K562 (cell line): ENCODE data around the gene PARK7. TPM values are rescaled to one million over a fixed set of nuclear protein-coding genes. Genes with fewer than 3 reads are reported as not detected.

ENCODE experiments used
- ATAC-seq: fragments of 200-7000 bp; cut with Tn5 transposase; 3 replicates; pipeline ENCODE4 v1.9.1; 2020; ENCODE audit warnings: moderate library complexity
- BruUV-seq: library from RNA; stranded (reverse); fragments of 400-500 nt; replicated peaks from 2 replicates; lab custom pipeline; 2021; lab: Mats Ljungman, UMichigan
- CTCF ChIA-PET: fragments of 300-600 bp; formaldehyde crosslinking; extraction: SDS; loops from one replicate; lab custom pipeline; 2021; ENCODE audit warnings: low intra/inter-chr PET ratio; lab: Yijun Ruan, JAX
- POLR2A ChIA-PET: fragments of 300-600, 350-650 bp; sonication (Branson Sonifier 250); formaldehyde crosslinking; extraction: SDS; loops from one replicate; lab custom pipeline; 2021; ENCODE audit warnings: antibody characterized with exemption, inconsistent platforms; lab: Yijun Ruan, JAX
- DNase-seq, 4 experiments: peaks; one replicate each; pipeline versions ENCODE4 v3.0.0 to v3.0.0-alpha.2; 2011 to 2018; ENCODE audit warnings: low spot score in 3 of 4, mixed read lengths in 3 of 4; ENCODE audit errors: extremely low read depth in 1 of 4
- FAIRE-seq: peaks from 2 replicates; lab custom pipeline; 2011; peaks lifted over from hg19 to GRCh38; lab: Jason Lieb, UNC
- H2AFZ ChIP-seq: 2 replicates; pipeline ENCODE4 v1.6.0; 2011; ENCODE audit warnings: low read depth, low read length, control low read depth, inconsistent platforms
- H3K27ac ChIP-seq: fragments of 200-600 bp; 3 replicates; pipeline ENCODE4 v1.8.0; 2011; ENCODE audit warnings: low read depth, mild to moderate bottlenecking, control low read depth, inconsistent platforms, low read length, moderate library complexity, mixed read lengths; ENCODE audit errors: extremely low read depth
- H3K27me3 ChIP-seq, 2 experiments: fragments of 300-600 bp in 1 of 2; 2 replicates in 1 of 2; 3 replicates in 1 of 2; pipeline versions ENCODE4 v1.6.0 to v1.8.0; 2011; ENCODE audit warnings: inconsistent platforms in 2 of 2, low read length in 2 of 2, mild to moderate bottlenecking in 1 of 2, mixed read lengths in 1 of 2, moderate library complexity in 1 of 2; ENCODE audit not compliant: control insufficient read depth in 2 of 2, insufficient read depth in 2 of 2
- H3K36me3 ChIP-seq: fragments of 300-600 bp; 3 replicates; pipeline ENCODE4 v1.8.0; 2011; ENCODE audit warnings: mild to moderate bottlenecking, low read length, inconsistent platforms; ENCODE audit not compliant: control insufficient read depth, insufficient read depth
- H3K4me1 ChIP-seq, 2 experiments: fragments of 200-600 bp in 1 of 2; replicated peaks in 1 of 2; 2 replicates in 1 of 2; 3 replicates in 1 of 2; pipeline versions ENCODE4 v1.5.1 to v1.8.0; 2011; ENCODE audit warnings: inconsistent platforms in 2 of 2, low read length in 2 of 2, mild to moderate bottlenecking in 1 of 2, mixed read lengths in 1 of 2, moderate library complexity in 1 of 2; ENCODE audit not compliant: control insufficient read depth in 2 of 2, insufficient read depth in 2 of 2
- H3K4me2 ChIP-seq: 2 replicates; pipeline ENCODE4 v1.6.1; 2011; ENCODE audit warnings: low read length, control low read depth, inconsistent platforms, mixed read lengths; ENCODE audit not compliant: insufficient read depth
- H3K4me3 ChIP-seq: fragments of 200-600 bp; sonication (generic), shearing (Covaris generic); 2 replicates; pipeline ENCODE4 v1.5.1; 2016; ENCODE audit warnings: control low read depth, inconsistent platforms
- H3K79me2 ChIP-seq: fragments of 200-600 bp; 3 replicates; pipeline ENCODE4 v1.8.0; 2011; ENCODE audit warnings: low read length, inconsistent platforms; ENCODE audit not compliant: control insufficient read depth, insufficient read depth
- H3K9ac ChIP-seq, 2 experiments: 2 replicates each; pipeline versions ENCODE4 v1.6.0 to v1.6.1; 2011; ENCODE audit warnings: low read depth in 2 of 2, low read length in 2 of 2, control low read depth in 1 of 2, inconsistent platforms in 1 of 2, mild to moderate bottlenecking in 1 of 2, mixed read lengths in 1 of 2; ENCODE audit not compliant: insufficient read depth in 1 of 2
- H3K9me1 ChIP-seq: one replicate; pipeline ENCODE4 v1.6.0; 2011; ENCODE audit warnings: inconsistent platforms, mild to moderate bottlenecking, low read length, moderate library complexity; ENCODE audit not compliant: control insufficient read depth, insufficient read depth
- H3K9me3 ChIP-seq: replicated peaks from 2 replicates; pipeline ENCODE4 v1.5.1; 2011; ENCODE audit warnings: low read depth, low read length, inconsistent platforms; ENCODE audit not compliant: control insufficient read depth, insufficient read depth
- H4K20me1 ChIP-seq: replicated peaks from 2 replicates; pipeline ENCODE4 v1.6.1; 2011; ENCODE audit warnings: low read length, inconsistent platforms, mixed read lengths; ENCODE audit not compliant: control insufficient read depth, insufficient read depth
- BCL6 ChIP-seq: fragments of 250-450 bp; sonication (Bioruptor Pico); IDR thresholded peaks from 2 replicates; pipeline ENCODE4 v1.4.0; 2020
- BRF1 ChIP-seq: IDR thresholded peaks from 3 replicates; pipeline ENCODE4 v1.6.1; 2011; ENCODE audit warnings: borderline replicate concordance, mild to moderate bottlenecking; ENCODE audit not compliant: insufficient read length; ENCODE audit errors: extremely low read depth
- EP400 ChIP-seq: fragments of 450-650 bp; IDR thresholded peaks from 2 replicates; pipeline ENCODE4 v1.6.1; 2017; ENCODE audit warnings: antibody characterized with exemption, mild to moderate bottlenecking, moderate library complexity
- HDAC6 ChIP-seq: IDR thresholded peaks from 2 replicates; pipeline ENCODE4 v1.6.1; 2012; ENCODE audit warnings: low read depth, mild to moderate bottlenecking, control low read depth, inconsistent platforms, low read length, moderate library complexity
- KDM2B ChIP-seq: fragments of 250-450 bp; sonication (Bioruptor Pico); IDR thresholded peaks from 2 replicates; pipeline ENCODE4 v1.8.0; 2021; ENCODE audit warnings: mild to moderate bottlenecking, moderate library complexity
- MAFF ChIP-seq: IDR thresholded peaks from 2 replicates; pipeline ENCODE4 v1.6.1; 2012; ENCODE audit warnings: low read length, improper control_type of control experiment
- MECOM ChIP-seq: fragments of 250-450 bp; sonication (Bioruptor Pico); IDR thresholded peaks from 2 replicates; pipeline ENCODE4 v1.8.0; 2022; ENCODE audit warnings: inconsistent platforms
- NFE2 ChIP-seq: IDR thresholded peaks from 2 replicates; pipeline ENCODE4 v1.6.1; 2014; ENCODE audit warnings: antibody characterized with exemption, low read depth
- NFXL1 ChIP-seq: fragments of 450-650 bp; formaldehyde crosslinking; IDR thresholded peaks from 2 replicates; pipeline ENCODE4 v1.4.0; 2021; ENCODE audit warnings: mild to moderate bottlenecking
- PML ChIP-seq: IDR thresholded peaks from 2 replicates; pipeline ENCODE4 v1.6.1; 2012; ENCODE audit warnings: low read length, inconsistent platforms
- PTBP1 ChIP-seq: fragments of 200-400 bp; formaldehyde crosslinking; IDR thresholded peaks from 2 replicates; pipeline ENCODE4 v1.6.1; 2017; ENCODE audit warnings: low read depth, low read length
- RHOXF2B ChIP-seq: fragments of 250-450 bp; sonication (Bioruptor Pico); conservative IDR thresholded peaks from 2 replicates; pipeline ENCODE4 v1.5.1; 2021
- ZFP36 ChIP-seq: fragments of 150-350 bp; IDR thresholded peaks from 2 replicates; pipeline ENCODE4 v1.6.1; 2018; ENCODE audit warnings: low read length, low read depth; ENCODE audit not compliant: partially characterized antibody
- ZNF143 ChIP-seq: sonication (generic); formaldehyde crosslinking; IDR thresholded peaks from 2 replicates; pipeline ENCODE4 v1.9.0; 2022; ENCODE audit warnings: mild to moderate bottlenecking, missing genetic modification reagents
- ZNF431 ChIP-seq: sonication (generic); formaldehyde crosslinking; IDR thresholded peaks from 2 replicates; pipeline ENCODE4 v1.8.0; 2022; ENCODE audit warnings: mild to moderate bottlenecking, missing genetic modification reagents
- ZNF551 ChIP-seq: fragments of 250-450 bp; sonication (Bioruptor Pico); IDR thresholded peaks from 2 replicates; pipeline ENCODE4 v1.5.0; 2021; ENCODE audit warnings: mild to moderate bottlenecking, moderate library complexity
- WGBS: fragments of 100-300 bp; shearing (Covaris generic); methylation state at CpG from one replicate; pipeline ENCODE4 v1.1.6; 2016; ENCODE audit warnings: low coverage, mixed read lengths; ENCODE audit not compliant: insufficient coverage; ENCODE audit errors: missing lambda C conversion rate; 5-methylcytosine and 5-hydroxymethylcytosine counted together
- in situ Hi-C: fragments of 300-500 bp; cut with MboI; formaldehyde crosslinking; loops from 4 replicates; pipeline ENCODE4 v1.15.0; 2018; ENCODE audit warnings: inconsistent platforms, mixed read lengths
- intact Hi-C: fragments of 100-400 bp; cut with micrococcal nuclease; formaldehyde crosslinking; loops from 2 replicates; pipeline ENCODE4 v1.14.2; 2022
- polyA plus RNA-seq, 8 experiments: library from polyadenylated mRNA; depleted of rRNA in 4 of 8; stranded (reverse) in 5 of 8; unstranded in 3 of 8; fragments of >200 nt; fragmentation: Nextera tagmentation in 2 of 8; fragmentation: Illumina TruSeq in 1 of 8; extraction: Ambion mirVana in 2 of 8; extraction: Trizol in 1 of 8; gene quantifications; 2 replicates each; pipeline versions ENCODE4 v1.2.1 to v1.2.3, GENCODE V29; 2011 to 2014; ENCODE audit warnings: inconsistent platforms in 1 of 8, missing spikeins in 1 of 8
- total RNA-seq, 7 experiments: library from RNA; depleted of rRNA in 6 of 7; stranded (reverse); fragments of >200 nt in 6 of 7; fragmentation: Illumina TruSeq in 2 of 7; extraction: Trizol in 2 of 7; gene quantifications; 2 replicates each; pipeline versions ENCODE4 v1.2.1 to v1.2.3, GENCODE V29; 2011 to 2021; ENCODE audit warnings: low replicate concordance in 1 of 7

PARK7 gene
- total and polyA plus RNA-seq, 9 of the 15 experiments (the other 6 are each of a cell fraction or from before 2014, with no cell fraction given): 374 to 1,298 (median 484) TPM

DNA sequence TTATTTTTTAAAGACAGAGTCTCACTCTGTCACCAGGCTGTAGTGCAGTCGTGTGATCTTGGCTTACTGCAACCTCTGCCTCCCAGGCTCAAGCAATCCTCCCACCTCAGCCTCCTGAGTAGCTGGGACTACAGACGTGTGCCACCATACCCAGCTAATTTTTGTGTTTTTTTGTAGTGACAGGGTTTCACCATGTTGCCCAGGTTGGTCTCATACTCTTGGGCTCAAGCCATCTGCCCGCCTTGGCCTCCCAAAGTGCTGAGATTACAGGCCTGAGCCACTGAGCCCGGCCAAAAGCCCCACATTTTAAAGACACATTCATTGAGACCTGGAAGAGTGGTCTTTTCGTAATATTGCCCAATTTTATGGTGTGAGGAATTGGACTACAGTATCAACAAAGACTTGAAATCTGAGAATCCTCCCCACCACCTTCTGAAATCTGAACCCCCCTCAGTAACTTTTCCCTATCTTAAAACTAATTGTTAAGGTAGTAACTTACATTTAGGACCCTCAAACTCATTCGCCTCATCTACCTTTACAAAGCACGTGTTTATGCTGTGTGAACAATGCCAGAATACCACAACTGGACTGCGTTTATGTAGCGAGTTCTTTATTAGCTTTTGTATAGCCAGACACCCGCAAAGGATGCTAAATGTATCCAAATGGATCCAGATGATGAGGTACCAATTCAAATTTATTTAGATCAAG, 61.9 kb downstream of the PARK7 start:
- TF ChIP-seq HDAC6 (no peak), EP400 (no peak), ZFP36 (no peak), ZNF431 (no peak), PML (no peak), NFE2 (no peak), MECOM (CRISPR knock-in tag) (no peak), BCL6 (CRISPR knock-in tag) (no peak), PTBP1 (no peak), BRF1 (no peak), KDM2B (CRISPR knock-in tag) (no peak), ZNF143 (CRISPR knock-in tag) (no peak), MAFF (no peak), RHOXF2B (CRISPR knock-in tag) (no peak), NFXL1 (CRISPR knock-in tag) (no peak), ZNF551 (no peak)
- 24% methylated on average over 10 of the region's 10 CpGs for WGBS
- Histone ChIP-seq H3K27me3 (peaks cover 35 to 39% of the 10 kb centered on the region in 2 experiments), H3K4me3 (no peak overlapping the region), H3K9me3 (no peaks in the 10 kb centered on the region), H3K4me2 (no peak overlapping the region), H3K27ac (no peak overlapping the region), H3K9me1 (no peaks in the 10 kb centered on the region), H3K79me2 (no peaks in the 10 kb centered on the region), H3K36me3 (no peaks in the 10 kb centered on the region), H4K20me1 (peaks cover 6% of the 10 kb centered on the region), H2AFZ (no peak overlapping the region), H3K4me1 (peaks cover 5 to 16% of the 10 kb centered on the region in 2 experiments; a peak in 3 of 5 replicates), H3K9ac (no peak overlapping the region)
- in situ Hi-C loops (no loop called here), intact Hi-C loops (no loop called here)
- ATAC-seq (no peak), DNase-seq (no peak), FAIRE-seq (no peak)
- ChIA-PET CTCF (no interaction called here), POLR2A (no interaction called here)
- no TSS peak for BruUV-seq
